NCI-H1417 (cell line): ENCODE measurements around the gene TOR2A.
"Not testable (repeated sequence)": the region's sequence is repeated elsewhere in the genome, so short reads cannot be mapped to it uniquely, and the experiment has no call there.

ENCODE experiments used
- DNase-seq, 3 experiments: peaks; one replicate each; lab custom pipeline; 2025; lab: John Stamatoyannopoulos, UW

Gene TOR2A

GRCh38 chr9:127734747-127735529, at the start of gene TOR2A:
TSS of gene TOR2A (minus strand) at chr9:127735294. CDS start at chr9:127735270, 24 bp downstream.
- DNase-seq, result peak; percentile 92 to 99 (median 99)

- DNase-seq, result peak in 1 of 3 experiments; percentile 20
Measured at GRCh38 chr9:127783111-127784008, 48.3 kb upstream of the TOR2A start.

DNA sequence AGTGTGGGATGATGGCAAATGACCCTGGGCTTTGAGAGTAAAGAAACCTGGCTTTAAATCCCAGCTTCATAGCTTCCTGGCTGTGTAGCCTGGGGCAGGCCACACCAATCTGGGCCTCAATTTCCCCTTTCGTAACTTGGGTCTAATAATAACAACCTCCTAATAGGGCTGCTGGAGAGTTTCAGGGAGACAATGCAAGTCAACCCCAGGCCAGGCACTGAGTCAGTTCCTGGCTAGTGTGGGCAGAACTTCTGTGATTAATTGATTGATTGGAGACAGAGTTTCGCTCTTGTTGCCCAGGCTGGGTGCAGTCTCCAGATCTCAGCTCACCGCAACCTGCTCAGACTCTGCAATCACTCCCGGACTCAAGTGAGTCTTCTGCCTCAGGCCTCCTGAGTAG, 46.7 kb upstream of the TOR2A start:
- no peak for DNase-seq

DNA sequence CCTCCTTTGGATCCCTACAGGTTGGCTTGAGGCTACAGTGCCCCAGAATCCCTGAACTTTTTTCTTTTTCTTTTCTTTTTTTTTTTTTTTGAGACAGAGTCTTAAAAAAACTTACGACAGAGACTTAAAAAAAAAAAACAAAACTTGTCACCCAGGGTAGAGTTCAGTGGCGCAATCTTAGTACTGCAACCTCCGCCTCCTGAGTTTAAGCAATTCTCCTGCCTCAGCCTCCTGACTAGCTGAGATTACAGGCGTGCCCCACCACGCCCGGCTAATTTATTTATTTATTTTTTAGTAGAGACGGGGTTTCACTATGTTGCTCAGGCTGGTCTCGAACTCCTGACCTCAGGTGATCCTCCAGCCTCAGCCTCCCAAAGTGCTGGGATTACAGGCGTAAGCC, 45.8 kb upstream of the TOR2A start:
- not testable (repeated sequence) for DNase-seq

DNA sequence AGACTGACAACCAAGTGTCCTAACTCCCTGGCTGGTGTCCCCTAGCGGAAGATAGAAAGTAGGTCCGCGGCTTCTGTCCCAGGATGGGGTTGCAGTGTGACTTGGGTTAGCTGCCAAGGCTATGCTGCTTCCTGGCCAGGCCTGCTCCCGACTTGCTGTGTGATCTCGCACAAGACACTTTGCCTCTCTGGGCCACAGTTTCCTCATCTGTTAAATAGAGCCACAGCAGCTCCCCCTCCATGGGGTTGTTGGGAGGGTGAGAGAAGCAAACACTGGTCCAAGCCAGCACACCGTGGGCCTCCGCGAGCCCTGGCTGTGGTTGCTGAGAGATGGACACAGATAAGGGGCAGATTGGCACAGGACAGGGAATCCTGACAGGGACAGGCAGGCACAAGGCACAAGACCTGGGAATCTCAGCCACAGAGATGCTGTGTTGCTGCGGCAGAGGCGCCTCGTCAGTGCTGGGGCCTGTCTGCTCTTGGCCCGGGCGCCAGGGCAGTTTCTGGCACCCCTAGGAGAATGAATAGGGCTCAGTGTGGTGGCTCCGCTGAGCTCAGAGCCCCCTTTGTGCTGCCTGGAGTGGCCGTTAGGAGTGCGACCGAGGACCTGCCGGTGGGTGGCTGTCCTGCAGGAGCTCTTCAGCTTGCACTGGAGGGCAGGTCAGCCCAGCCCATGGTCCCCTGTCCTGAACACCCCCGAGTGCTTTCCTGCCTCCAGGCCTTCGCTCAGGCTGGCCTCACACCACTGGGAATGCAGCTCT, 45.2 kb upstream of the TOR2A start:
- no peak for DNase-seq

- DNase-seq, result no peak
Measured at GRCh38 chr9:127779136-127779981, 44.3 kb upstream of the TOR2A start.

DNA sequence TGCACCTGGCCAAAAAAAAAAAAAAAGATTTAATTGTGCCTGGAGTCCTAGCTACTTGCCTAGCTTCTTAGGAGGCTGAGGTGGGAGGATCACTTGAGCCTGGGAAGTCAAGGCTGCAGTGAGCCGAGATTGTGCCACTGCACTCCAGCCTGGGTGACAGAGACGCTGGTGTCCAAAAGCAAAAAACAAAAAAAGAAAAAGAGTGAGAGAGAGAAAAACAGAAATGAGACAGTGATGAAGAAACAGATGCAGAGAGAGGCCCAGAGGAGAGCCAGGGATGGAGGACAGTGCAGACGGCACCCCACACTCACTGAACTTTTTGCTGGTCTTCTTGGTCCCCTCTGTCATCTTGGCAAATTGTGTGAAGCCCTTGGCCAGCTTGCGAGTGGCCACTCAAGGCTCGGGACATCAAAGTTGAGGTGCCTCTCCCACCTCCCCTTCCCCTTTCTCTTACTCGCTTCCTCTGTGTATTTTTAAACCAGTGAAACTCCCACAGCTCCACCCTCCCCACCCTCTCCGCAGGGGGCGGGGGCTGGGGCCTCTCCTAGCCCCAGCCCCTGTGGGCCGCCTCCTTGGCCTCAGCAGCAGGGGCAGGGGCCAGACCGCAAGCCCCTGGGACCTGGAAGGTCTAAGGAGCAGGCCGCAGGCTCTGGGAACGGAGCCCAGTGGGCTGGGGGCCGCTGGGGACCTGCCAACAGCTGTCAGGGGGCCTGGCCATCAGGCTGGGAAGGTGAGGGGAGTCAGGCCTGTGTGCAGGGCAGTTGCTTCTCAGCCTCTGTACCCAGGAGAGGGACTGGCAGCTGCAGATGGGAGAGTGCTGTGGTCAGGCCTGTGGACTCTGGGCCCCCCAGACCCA, 43.4 kb upstream of the TOR2A start, which contains the start of gene SH2D3C:
SH2D3C (minus strand) TSS at position 387 of the 856 bp plus-strand sequence; CDS start at position 348, 39 bp downstream.
- no peak for DNase-seq

DNA sequence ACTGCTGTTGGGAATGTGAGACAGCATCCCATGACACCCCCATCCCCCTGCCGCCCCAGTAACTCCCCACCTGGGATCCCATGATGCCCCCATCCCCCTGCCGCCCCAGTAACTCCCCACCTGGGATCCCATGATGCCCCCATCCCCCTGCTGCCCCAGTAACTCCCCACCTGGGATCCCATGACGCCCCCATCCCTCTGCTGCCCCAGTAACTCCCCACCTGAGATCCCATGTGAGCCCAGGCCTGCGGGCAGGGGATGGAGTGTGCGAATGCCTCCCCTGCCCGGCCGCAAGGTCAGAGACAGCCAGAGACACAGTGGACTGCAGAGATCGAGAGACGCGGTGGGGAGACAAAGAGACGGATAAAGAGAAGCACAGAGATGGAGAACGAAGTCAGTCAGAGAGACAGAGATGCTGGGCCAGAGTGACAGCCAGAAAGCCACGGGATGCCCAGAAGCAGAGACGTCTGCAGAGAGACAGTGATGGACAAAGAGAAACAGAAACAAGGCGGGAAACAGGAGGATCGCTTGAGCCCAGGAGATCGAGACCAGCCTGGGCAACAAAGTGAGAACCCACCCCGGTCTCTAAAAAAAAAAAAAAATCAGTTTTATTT, 42.4 kb upstream of the TOR2A start:
- no peak for DNase-seq

DNA sequence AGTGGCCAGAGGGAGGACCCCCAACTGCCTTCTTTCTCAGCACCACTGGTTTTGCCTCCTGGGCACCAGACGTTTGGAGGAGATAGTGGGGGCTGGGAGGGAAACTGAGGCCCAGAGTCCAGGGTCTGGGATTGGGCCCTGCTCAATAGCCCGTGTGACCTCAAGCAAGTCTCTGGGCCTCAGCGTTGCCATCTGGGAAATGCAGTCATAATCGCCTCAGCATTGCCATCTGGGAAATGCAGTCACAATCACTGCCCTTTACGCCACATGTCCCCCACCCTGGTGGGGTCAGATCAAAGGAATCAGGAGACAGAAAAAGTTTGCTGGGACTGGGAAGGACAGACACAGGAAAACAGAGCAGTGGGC, 41.8 kb upstream of the TOR2A start:
- DNase-seq, result no peak

DNA sequence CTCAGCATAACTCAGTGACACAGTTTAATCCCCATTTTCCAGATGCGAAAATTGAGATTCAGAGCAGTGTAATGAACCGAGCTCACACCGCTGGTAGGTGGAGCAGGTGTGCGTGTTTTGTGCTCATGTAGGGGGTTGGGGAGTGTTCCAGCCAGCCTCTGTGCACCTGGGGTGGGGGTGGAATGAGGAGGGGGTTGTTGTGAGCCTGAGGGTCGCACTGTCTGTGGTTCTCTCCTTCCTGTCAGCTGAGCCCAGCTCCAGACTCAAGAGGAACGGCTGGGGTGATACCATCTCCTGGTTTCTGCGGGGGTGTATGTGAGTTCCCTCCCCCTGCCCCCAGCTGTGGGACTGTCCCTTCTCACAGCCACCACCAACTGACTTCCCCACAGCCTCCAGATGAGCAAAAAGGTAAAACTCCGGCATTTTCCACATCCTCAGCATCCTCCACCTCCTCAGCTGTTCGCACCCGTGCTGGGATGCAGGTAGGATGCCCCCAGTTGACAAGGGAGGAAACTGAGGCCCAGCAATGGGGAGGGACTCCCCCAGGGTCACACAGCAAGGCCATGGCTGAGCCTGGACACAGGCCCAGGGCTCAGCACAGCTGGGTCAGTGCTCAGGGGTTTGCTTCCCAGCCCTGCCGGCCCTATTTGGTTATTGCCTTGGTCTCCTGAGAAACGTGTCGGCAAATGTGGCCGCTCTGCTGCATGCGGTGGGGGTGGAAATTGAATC, 41.3 kb upstream of the TOR2A start:
- peak in 2 of 3 experiments; percentile 24 to 61 for DNase-seq

GRCh38 chr9:127773981-127774380, 38.9 kb upstream of the TOR2A start:
- no peak for DNase-seq

DNA sequence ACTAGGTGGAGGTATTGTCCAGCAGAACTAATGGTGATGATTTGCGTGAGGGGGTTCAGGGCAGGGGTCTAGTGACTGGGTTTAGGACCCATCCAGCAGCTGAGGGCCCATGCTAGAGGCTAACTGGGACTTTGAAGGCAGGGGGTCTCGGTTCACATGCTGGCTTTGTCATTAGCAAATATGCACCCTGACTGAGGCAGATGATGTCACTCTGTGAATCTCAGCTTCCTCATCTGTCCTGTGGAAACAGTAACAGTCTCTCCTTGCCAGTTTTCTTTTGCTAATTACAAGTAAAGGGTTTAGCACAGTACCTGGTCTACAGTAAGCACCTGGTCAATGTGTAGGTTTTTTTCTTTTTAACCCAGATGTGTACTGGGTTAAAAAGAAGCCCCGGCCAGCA, 38.2 kb upstream of the TOR2A start:
- no peak for DNase-seq

GRCh38 chr9:127772603-127773002, 37.5 kb upstream of the TOR2A start:
- DNase-seq, result no peak

GRCh38 chr9:127771570-127772189, 36.6 kb upstream of the TOR2A start:
- DNase-seq, result no peak

- DNase-seq, result peak; percentile 88 to 99 (median 97)
Measured at GRCh38 chr9:127770905-127771569, 35.9 kb upstream of the TOR2A start.

DNA sequence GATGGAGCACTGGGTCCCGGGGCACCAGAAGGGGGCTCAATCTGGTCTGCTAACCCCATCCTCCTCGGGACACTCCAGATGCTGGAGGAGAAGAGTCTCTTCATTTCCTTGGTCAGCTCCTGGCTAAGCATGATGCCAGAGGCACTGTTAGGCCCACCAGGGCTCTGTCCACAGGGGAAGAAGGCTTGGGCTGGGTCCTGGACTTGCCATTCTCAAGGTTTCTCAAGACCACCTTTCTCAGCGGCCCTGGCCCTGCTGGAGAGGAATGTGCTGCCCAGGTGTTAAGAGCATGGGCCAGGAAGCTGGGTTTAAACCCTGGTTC, 35.5 kb upstream of the TOR2A start:
- no peak for DNase-seq

- no peak for DNase-seq
Measured at GRCh38 chr9:127769929-127770582, 35.0 kb upstream of the TOR2A start.

DNA sequence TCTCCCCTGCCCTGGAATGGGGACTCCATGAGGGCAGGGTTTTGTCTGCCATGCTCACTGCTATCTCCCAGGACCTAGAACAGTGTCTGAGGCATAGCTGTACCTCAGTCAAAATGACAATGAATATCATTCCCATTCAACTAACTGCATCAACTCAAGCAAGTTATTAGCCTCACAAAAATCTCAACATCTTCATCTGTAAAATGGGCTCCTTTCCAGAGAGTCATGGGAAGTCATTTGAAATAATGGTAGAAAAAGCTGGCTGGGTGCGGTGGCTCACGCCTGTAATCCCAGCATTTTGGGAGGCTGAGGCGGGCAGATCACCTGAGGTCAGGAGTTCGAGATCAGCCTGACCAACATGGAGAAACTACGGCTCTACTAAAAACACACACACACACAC, 34.0 kb upstream of the TOR2A start:
- no peak for DNase-seq
